ENCODE results near the gene UQCC5. TPM values are rescaled to one million over a fixed set of nuclear protein-coding genes. Genes with fewer than 3 reads are reported as not detected.
A peak's percentile ranks its signal among the peaks of the same experiment; 100 is the strongest.

UQCC5 gene, protein sequence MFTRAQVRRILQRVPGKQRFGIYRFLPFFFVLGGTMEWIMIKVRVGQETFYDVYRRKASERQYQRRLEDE
- 10 to 100 TPM; 52.9 to 70.4 TPM for total RNA-seq
- long read RNA-seq, transcript SMIM4-201 (2 exons, 274 nt) = major isoform, 16 of 25 reads
- long read RNA-seq, partial matches to known transcripts = 0 of 25 reads
- long read RNA-seq, other reads (novel, unspliced or antisense) = 5 of 25 reads

GRCh38 chr3:52536369-52537164, at the start of gene UQCC5:
Gene UQCC5, plus strand, starts transcription at chr3:52536605. Its CDS starts 151 bp downstream, at chr3:52536756.
- ATAC-seq = peak; percentile 92 to 93
- intact Hi-C loops (cut with DNase I) = loop anchor here in 1 of 2 donors (5.0 kb wide), 1 partner anchor 64 kb away; no protein-coding TSS in a partner anchor

GRCh38 chr3:52487050-52487787, 49.2 kb upstream of the UQCC5 start:
- intact Hi-C loops (cut with DNase I) = no loop called here
- DNase-seq (no peak), ATAC-seq (no peak)

More at GRCh38 chr3:52536369-52537164, at the start of gene UQCC5:
- DNase-seq = peak; percentile 99

GRCh38 chr3:52487788-52488691, 48.4 kb upstream of the UQCC5 start:
- ATAC-seq (no peak), DNase-seq (no peak)
- intact Hi-C loops (cut with DNase I) = no loop called here

DNA sequence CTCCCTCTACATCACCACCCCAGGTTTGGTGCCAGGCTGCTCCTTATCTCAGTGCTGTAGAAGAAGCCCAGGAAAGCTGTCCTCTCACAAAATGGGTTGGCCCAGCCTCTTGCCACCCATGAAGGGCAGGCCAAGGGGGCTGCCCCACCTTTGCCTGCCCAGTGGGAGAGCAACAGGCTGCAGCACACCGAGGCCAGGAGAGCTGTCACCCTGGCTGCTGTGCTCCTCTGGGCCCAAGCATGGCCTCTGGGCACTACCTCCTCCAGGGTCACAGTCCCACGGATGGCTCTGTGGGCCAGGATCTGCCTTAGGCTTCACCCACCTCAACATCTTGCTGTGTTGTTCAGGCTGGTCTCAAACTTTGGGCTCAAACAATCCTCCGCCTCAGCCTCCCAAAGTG, 47.7 kb upstream of the UQCC5 start:
- intact Hi-C loops (cut with DNase I) = no loop called here
- ATAC-seq (no peak), DNase-seq (no peak)

GRCh38 chr3:52489453-52489852, 47.0 kb upstream of the UQCC5 start:
- DNase-seq = no peak
- no peak for ATAC-seq
- intact Hi-C loops (cut with DNase I) = no loop called here

GRCh38 chr3:52490035-52490938, 46.1 kb upstream of the UQCC5 start:
- DNase-seq = no peak
- ATAC-seq = no peak
- intact Hi-C loops (cut with DNase I) = no loop called here

DNA sequence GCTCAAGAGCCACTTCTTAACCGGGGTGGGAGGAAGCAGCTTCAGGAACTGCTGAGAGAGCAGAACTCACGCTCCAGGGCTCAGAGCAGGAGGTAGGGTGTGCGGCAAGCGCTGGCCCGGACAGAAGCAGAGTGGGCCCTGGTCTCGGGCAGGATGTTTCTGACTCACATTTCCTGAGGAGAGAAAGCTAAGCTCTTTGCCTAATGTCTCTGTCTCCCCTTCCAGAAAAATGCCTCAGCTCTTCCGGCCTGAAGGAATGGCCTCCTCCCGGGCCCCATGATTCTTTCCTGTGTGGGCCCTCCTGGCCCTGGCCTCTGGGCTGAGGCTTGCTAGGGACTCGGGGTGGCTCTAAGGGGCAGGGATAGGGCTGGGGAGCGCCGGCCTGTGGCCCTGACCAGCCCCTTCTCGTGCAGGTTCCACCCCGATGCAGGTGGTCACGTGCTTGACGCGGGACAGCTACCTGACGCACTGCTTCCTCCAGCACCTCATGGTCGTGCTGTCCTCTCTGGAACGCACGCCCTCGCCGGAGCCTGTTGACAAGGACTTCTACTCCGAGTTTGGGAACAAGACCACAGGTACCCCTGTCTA, 45.4 kb upstream of the UQCC5 start:
- intact Hi-C loops (cut with DNase I) = no loop called here
- ATAC-seq (peak; percentile 21 to 51), DNase-seq (peak; percentile 77)

GRCh38 chr3:52492059-52492458, 44.3 kb upstream of the UQCC5 start:
- ATAC-seq (no peak), DNase-seq (no peak)
- intact Hi-C loops (cut with DNase I) = no loop called here

GRCh38 chr3:52493232-52494017, 43.0 kb upstream of the UQCC5 start:
- no peak for DNase-seq
- no peak for ATAC-seq
- intact Hi-C loops (cut with DNase I) = no loop called here

GRCh38 chr3:52494445-52494844, 42.0 kb upstream of the UQCC5 start:
- intact Hi-C loops (cut with DNase I) = no loop called here
- DNase-seq = no peak
- ATAC-seq = no peak

GRCh38 chr3:52494886-52495495, 41.4 kb upstream of the UQCC5 start, which contains the start of gene STAB1:
Gene STAB1, plus strand, starts transcription at chr3:52495338. Its CDS starts 76 bp downstream, at chr3:52495414.
- intact Hi-C loops (cut with DNase I) = no loop called here
- DNase-seq (peak; percentile 88), ATAC-seq (peak; percentile 50 to 64)

DNA sequence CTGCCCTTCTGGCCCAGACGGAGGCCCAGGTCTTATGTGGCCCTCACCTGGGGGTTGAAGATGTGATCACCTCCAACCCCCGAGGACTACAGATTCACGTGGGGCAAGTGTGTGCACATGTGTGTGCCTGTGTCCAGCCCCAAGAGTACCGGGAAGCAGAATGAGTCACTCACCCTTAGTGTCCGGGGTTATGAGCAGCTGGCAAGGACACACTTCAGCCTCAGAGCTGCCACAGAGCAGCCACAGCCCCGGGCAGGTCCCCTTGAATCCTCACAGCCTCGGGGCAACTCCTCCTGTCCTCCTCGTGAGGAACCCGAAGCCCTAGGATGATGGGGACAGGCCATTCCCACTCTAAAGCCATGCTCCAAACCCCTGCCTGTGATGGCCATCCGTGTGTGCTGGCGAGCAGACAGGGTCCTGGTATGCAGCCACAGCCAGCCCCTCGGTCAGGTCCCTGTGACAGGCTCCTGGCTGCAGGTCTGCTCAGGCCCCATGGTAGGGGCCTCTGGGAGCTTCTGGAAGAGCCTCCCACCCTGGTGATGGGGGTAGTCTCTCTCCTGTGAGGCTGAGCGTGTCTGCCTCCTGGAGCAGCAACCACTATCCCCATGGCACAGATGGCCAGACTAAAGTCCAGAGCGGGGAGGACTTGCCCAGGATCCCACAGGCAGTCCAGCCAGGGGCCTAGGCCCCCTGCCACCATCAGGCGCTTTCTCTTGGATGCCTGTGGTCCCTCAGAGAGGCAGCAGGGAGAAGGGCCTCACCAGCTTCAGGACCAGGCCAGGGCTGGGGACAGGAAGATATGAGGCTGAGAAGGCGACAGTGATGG, 40.4 kb upstream of the UQCC5 start:
- ATAC-seq (peak; percentile 29 to 38), DNase-seq (peak; percentile 65)
- intact Hi-C loops (cut with DNase I) = no loop called here

DNA sequence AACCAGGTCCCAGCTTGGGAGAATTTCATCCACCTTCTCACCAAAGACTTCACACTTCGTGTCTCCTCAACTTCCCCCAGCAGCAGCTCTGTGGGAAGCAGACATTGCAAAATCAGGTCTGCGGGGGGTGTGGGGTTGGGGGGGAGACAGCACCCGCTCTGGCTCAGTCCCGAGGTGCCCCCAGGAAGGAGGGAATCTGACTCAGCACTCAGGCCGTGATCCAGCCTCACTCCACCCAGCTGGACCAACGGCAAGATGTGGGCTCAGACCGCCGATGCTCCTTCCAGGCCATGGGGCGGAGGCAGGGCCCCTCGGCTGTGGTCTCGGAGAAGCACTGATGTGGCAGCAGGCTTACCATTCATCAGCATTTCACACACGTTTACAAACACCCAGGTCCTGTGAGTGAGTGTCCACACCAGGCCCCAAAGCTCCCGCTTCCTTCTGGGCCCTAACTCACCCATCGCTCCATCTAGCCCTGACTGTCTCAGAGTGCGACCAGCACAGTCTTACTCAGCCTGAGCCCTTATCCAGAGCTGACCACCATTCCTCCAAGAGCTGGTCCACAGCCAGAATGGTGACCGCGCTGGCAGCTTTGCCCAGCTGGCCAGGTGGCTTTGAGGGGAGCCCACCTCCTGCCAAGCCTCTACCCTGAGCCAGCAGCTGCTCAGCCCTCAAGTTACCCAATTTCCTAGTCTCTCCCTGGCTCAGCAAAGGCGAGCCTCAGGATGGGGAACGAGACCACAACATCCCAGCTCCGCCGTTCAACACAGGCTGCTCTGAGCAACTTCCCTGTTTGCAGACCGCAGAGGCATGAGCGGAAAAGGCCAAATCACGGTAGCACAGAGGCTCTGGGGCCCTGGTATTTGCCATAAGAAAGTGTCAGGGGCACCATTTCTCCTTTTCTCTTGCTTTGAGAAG, 38.0 kb upstream of the UQCC5 start:
- peak; percentile 70 for DNase-seq
- ATAC-seq = peak; percentile 9 to 57
- intact Hi-C loops (cut with DNase I) = no loop called here

GRCh38 chr3:52501046-52501445, 35.4 kb upstream of the UQCC5 start:
- ATAC-seq (no peak), DNase-seq (no peak)
- intact Hi-C loops (cut with DNase I) = no loop called here
